HCT116 (cell line): Measurements from ENCODE around the gene DNTT. TPM values are rescaled to one million over a fixed set of nuclear protein-coding genes. Genes with fewer than 3 reads are reported as not detected.

ENCODE experiments used
- ATAC-seq: fragments of 200-7000 bp; cut with Tn5 transposase; 2 replicates; pipeline ENCODE4 v1.9.1; 2020; ENCODE audit warnings: mild to moderate bottlenecking, moderate library complexity
- BruUV-seq: library from RNA; stranded (reverse); fragments of 400-500 nt; replicated peaks from 2 replicates; lab custom pipeline; 2021; lab: Mats Ljungman, UMichigan
- CTCF ChIA-PET: fragments of 300-600 bp; sonication (Branson Sonifier 250); formaldehyde crosslinking; loops from one replicate; lab custom pipeline; 2021; ENCODE audit warnings: antibody characterized with exemption; lab: Charles Lee
- POLR2A ChIA-PET: fragments of 300-600, 350-600 bp; sonication (Branson Sonifier 250); formaldehyde crosslinking; loops from one replicate; lab custom pipeline; 2021; ENCODE audit warnings: antibody characterized with exemption; lab: Charles Lee
- RAD21 ChIA-PET, 2 experiments: fragments of 300-600 bp; sonication (Branson Sonifier 250); formaldehyde crosslinking; loops; one replicate each; lab custom pipeline; 2023; ENCODE audit warnings: low total read pairs in 2 of 2; ENCODE audit not compliant: uncharacterized antibody in 2 of 2, unreplicated experiment in 2 of 2, low non-redundant PET in 1 of 2; lab: Charles Lee
- DNase-seq: peaks from one replicate; pipeline ENCODE4 v3.0.0-alpha.2; 2010; ENCODE audit warnings: low read depth, low spot score
- H2AFZ ChIP-seq: fragments of 200-600 bp; shearing (Covaris generic), sonication (generic); 2 replicates; pipeline ENCODE4 v1.6.1; 2017; ENCODE audit warnings: low read depth, mixed run types, mixed read lengths, antibody characterized with exemption, low read length; ENCODE audit not compliant: poor library complexity, severe bottlenecking
- H3K27ac ChIP-seq: 2 replicates; pipeline ENCODE4 v1.5.1; 2012; ENCODE audit warnings: low read depth, low read length
- H3K27me3 ChIP-seq: fragments of 200-600 bp; sonication (generic); 2 replicates; pipeline ENCODE4 v1.6.1; 2016; ENCODE audit warnings: mixed run types, low read length, mixed read lengths; ENCODE audit not compliant: insufficient read depth
- H3K36me3 ChIP-seq, 2 experiments: fragments of 200-500 bp in 1 of 2; fragments of 200-600 bp in 1 of 2; sonication (Bioruptor generic) in 1 of 2; sonication (generic) in 1 of 2; 2 replicates each; pipeline versions ENCODE4 v1.5.1 to v1.6.1; 2014 to 2016; ENCODE audit warnings: low read length in 2 of 2, inconsistent platforms in 1 of 2, mixed read lengths in 1 of 2, mixed run types in 1 of 2; ENCODE audit not compliant: insufficient read depth in 2 of 2, control insufficient read depth in 1 of 2
- H3K4me1 ChIP-seq, 2 experiments: fragments of 200-600 bp in 1 of 2; sonication (generic) in 1 of 2; 2 replicates each; pipeline versions ENCODE4 v1.5.1 to v1.6.1; 2012 to 2017; ENCODE audit warnings: low read length in 2 of 2, inconsistent platforms in 1 of 2, mild to moderate bottlenecking in 1 of 2, mixed read lengths in 1 of 2, mixed run types in 1 of 2, moderate library complexity in 1 of 2; ENCODE audit not compliant: insufficient read depth in 2 of 2, control insufficient read depth in 1 of 2
- H3K4me2 ChIP-seq: fragments of 200-600 bp; sonication (generic); 2 replicates; pipeline ENCODE4 v1.6.1; 2017; ENCODE audit warnings: mixed run types, low read length, mixed read lengths
- H3K4me3 ChIP-seq, 2 experiments: fragments of 200-600 bp in 1 of 2; sonication (generic) in 1 of 2; replicated peaks in 1 of 2; 2 replicates each; pipeline ENCODE4 v1.5.1; 2011 to 2016; ENCODE audit warnings: low read length in 2 of 2, control low read depth in 1 of 2, low read depth in 1 of 2, mild to moderate bottlenecking in 1 of 2, mixed read lengths in 1 of 2, mixed run types in 1 of 2
- H3K79me2 ChIP-seq: fragments of 200-600 bp; sonication (generic); 2 replicates; pipeline ENCODE4 v1.6.1; 2017; ENCODE audit warnings: mild to moderate bottlenecking, mixed run types, low read length, moderate library complexity, mixed read lengths; ENCODE audit not compliant: insufficient read depth
- H3K9ac ChIP-seq: fragments of 200-600 bp; sonication (generic); 2 replicates; pipeline ENCODE4 v1.6.1; 2016; ENCODE audit warnings: low read length, mixed read lengths
- H3K9me2 ChIP-seq: fragments of 200-600 bp; sonication (generic), shearing (Covaris generic); 2 replicates; pipeline ENCODE4 v1.6.1; 2017; ENCODE audit warnings: mixed run types, mild to moderate bottlenecking, moderate library complexity; ENCODE audit not compliant: insufficient read depth
- H3K9me3 ChIP-seq, 2 experiments: fragments of 200-500 bp in 1 of 2; fragments of 200-600 bp in 1 of 2; sonication (Bioruptor generic) in 1 of 2; sonication (generic) in 1 of 2; 2 replicates each; pipeline ENCODE4 v1.6.1; 2014 to 2017; ENCODE audit warnings: low read length in 2 of 2, mixed read lengths in 2 of 2, inconsistent platforms in 1 of 2, low read depth in 1 of 2, mild to moderate bottlenecking in 1 of 2, mixed run types in 1 of 2, moderate library complexity in 1 of 2; ENCODE audit not compliant: control insufficient read depth in 1 of 2, insufficient read depth in 1 of 2
- H4K20me1 ChIP-seq: fragments of 200-600 bp; sonication (generic), shearing (Covaris generic); 2 replicates; pipeline ENCODE4 v1.6.1; 2017; ENCODE audit warnings: mixed run types, mild to moderate bottlenecking, moderate library complexity; ENCODE audit not compliant: insufficient read depth
- EZH2 ChIP-seq: fragments of 200-600 bp; sonication (generic); IDR thresholded peaks from 2 replicates; pipeline ENCODE4 v1.6.1; 2017; ENCODE audit warnings: antibody characterized with exemption, mixed run types
- RAD21 ChIP-seq: IDR thresholded peaks from 2 replicates; pipeline ENCODE4 v1.6.1; 2012; ENCODE audit warnings: low read depth, mild to moderate bottlenecking
- intact Hi-C: fragments of 100-400 bp; cut with micrococcal nuclease; formaldehyde crosslinking; loops from 2 replicates; pipeline ENCODE4 v1.10.0; 2022
- total RNA-seq: library from RNA; stranded (reverse); gene quantifications from one replicate; pipeline ENCODE4 v1.2.1, GENCODE V29; 2021; ENCODE audit not compliant: unreplicated experiment
- TF ChIP-seq, protein P1 (sequence below): IDR thresholded peaks from 2 replicates; pipeline ENCODE4 v1.6.1; 2012
- TF ChIP-seq, protein P2 (sequence below), 3 experiments: fragments of 200-600 bp in 1 of 3; sonication (generic) in 1 of 3; IDR thresholded peaks in 2 of 3; conservative IDR thresholded peaks in 1 of 3; 2 replicates each; pipeline ENCODE4 v1.5.1; 2012 to 2017; ENCODE audit warnings: low read depth in 2 of 3, low read length in 2 of 3, antibody characterized with exemption in 1 of 3, borderline replicate concordance in 1 of 3, control low read depth in 1 of 3, mild to moderate bottlenecking in 1 of 3, mixed read lengths in 1 of 3, mixed run types in 1 of 3, moderate library complexity in 1 of 3; ENCODE audit not compliant: insufficient read depth in 1 of 3

Gene DNTT
- total RNA-seq, 1 experiment from 2014 or later = not detected

DNA sequence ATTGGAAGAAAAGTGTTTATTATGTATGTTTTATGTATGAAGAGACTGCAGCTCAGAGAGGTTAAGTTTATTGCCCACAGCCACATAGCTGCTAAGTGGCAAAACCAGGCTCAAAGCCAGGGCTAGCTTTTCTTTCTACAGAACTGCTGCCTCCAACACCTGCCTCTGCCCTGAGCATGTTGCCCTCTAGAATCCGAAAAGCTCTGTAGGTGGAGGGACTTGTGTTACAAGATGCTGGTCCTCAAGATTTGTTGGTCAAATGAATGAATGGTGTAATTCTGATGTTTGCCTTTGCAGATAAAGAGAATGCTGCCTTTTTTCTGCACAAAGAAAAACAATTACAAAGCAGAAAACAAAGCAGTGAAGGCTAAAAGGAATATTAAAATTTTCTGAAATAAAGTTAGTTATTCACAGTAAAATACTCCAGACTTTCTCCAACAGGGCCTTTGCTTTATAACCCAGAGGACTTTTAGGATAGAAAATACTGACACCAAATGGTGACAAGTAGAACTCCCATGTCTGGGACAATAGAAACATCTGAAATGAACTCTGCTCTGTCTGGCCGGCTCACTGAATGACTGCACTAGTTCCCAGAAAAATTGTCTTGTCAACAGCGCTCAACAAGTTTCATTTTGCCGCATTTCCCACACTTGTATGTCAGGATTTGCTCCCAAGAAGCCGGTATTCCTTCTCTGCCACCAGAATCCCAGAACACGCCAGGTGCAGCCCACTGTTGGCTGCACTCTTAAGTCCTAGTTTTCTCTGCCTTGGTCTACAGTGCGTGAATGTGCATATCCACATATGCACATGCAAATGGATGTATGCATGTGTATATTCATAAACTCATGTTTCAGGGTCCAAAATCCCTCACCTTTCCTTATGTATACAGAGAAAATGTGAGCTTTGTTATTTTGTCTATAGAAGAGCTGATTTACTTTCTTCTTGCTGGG, 11.0 kb upstream of the DNTT start:
- peaks cover 0 to under 1% of the 10 kb centered on the region in 2 experiments; a peak in 1 of 4 replicates for H3K4me1 ChIP-seq
- H3K9ac ChIP-seq = no peak overlapping the region
- no peaks in the 10 kb centered on the region for H3K9me2 ChIP-seq
- POLR2A ChIA-PET = no interaction called here
- TF ChIP-seq RAD21 (peak; percentile 86), EZH2 (no peak)
- TF ChIP-seq, protein P1, sequence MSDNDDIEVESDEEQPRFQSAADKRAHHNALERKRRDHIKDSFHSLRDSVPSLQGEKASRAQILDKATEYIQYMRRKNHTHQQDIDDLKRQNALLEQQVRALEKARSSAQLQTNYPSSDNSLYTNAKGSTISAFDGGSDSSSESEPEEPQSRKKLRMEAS = no peak
- TF ChIP-seq, protein P2, sequence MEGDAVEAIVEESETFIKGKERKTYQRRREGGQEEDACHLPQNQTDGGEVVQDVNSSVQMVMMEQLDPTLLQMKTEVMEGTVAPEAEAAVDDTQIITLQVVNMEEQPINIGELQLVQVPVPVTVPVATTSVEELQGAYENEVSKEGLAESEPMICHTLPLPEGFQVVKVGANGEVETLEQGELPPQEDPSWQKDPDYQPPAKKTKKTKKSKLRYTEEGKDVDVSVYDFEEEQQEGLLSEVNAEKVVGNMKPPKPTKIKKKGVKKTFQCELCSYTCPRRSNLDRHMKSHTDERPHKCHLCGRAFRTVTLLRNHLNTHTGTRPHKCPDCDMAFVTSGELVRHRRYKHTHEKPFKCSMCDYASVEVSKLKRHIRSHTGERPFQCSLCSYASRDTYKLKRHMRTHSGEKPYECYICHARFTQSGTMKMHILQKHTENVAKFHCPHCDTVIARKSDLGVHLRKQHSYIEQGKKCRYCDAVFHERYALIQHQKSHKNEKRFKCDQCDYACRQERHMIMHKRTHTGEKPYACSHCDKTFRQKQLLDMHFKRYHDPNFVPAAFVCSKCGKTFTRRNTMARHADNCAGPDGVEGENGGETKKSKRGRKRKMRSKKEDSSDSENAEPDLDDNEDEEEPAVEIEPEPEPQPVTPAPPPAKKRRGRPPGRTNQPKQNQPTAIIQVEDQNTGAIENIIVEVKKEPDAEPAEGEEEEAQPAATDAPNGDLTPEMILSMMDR (IDR thresholded peaks at IDR 0.05 in 2 of 3, conservative IDR thresholded peaks at IDR 0.05 in 1 of 3; ENCODE audit: borderline replicate concordance in 1 of 3, insufficient read depth in 1 of 3, low read depth in 2 of 3, low read length in 2 of 3) = peak; percentile 50 to 92 (median 67)
- no peaks in the 10 kb centered on the region for H3K9me3 ChIP-seq
- no peaks in the 10 kb centered on the region for H4K20me1 ChIP-seq
- ATAC-seq (peak; percentile 95), DNase-seq (peak; percentile 47)
- CTCF ChIA-PET = interaction anchor here (1.5 to 5.6 kb wide), 4 partner anchors 9 to 919 kb away, joined by 3 to 70 read pairs (median 12); no protein-coding TSS in a partner anchor
- peak overlapping the region; percentile 28; the same call in 1 of the 2 replicates for H3K4me2 ChIP-seq
- no peaks in the 10 kb centered on the region for H3K79me2 ChIP-seq
- H2AFZ ChIP-seq = no peak overlapping the region
- H3K27ac ChIP-seq = no peak overlapping the region
- H3K36me3 ChIP-seq = no peaks in the 10 kb centered on the region
- H3K27me3 ChIP-seq = peaks cover 7% of the 10 kb centered on the region; the same call in 1 of the 2 replicates
- BruUV-seq = no TSS peak
- H3K4me3 ChIP-seq = no peak overlapping the region
- RAD21 ChIA-PET = interaction anchor here (0.5 to 1.8 kb wide), 3 partner anchors 64 to 276 kb away, joined by 3 to 5 read pairs (median 3); no protein-coding TSS in a partner anchor
- intact Hi-C loops = loop anchor here (5.0 to 10.0 kb wide), 3 partner anchors 66 to 248 kb away; partner anchors contain the start of gene CCNJ
